Ecto neural progenitor cell (in vitro differentiated cells): ENCODE results near the gene E4F1.
"Not testable (repeated sequence)": the region's sequence is repeated elsewhere in the genome, so short reads cannot be mapped to it uniquely, and the experiment has no call there.

Experiments
- DNase-seq: peaks from one replicate; pipeline ENCODE4 v3.0.0-alpha.2; 2018; ENCODE audit warnings: low spot score

Gene E4F1

DNA sequence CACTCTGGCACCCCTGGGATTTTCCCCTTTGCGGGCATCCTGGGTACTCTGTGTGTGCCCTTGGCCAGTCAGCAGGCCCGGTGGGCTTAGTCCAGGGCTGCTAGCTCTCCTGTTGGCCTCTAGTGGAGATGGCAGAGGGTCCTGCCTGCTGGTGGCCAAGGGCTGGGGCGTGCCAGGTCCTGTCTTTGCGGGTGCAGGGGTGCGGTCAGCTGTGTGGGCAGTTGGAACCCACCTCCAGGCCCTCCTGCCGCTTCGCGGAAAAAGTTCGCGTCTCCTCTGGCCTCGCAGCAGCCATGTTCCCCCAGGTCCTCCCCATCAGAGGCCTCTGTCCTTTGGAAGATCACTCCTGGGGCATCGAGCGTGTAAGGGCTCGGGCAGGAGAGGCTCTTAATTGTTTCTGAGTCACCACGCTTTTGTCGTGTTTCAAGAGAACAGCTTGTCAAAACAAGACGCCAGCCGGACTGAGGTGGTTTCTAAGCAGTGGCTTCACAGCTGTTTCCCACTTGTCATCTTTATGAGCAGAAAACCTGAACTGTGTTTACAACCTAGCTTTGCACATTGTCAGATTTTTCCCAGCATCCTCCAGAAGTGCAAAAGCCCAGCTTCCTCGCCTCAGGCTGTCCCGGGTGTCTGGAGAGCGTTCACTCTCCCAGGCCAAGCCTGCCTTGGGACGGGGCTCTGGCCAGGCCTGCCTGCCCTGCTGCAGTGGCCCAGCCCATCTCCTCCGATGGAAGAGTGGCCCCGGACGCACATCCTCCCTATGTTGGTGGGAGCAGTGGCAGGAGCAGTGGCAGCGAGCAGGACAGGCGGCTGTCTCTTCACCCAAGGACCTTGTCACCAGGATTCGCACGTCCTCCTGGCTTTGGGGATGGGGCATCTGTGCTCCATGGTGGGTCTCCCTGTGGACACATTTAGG is 7.9 kb downstream of the E4F1 start:
- no peak for DNase-seq

DNA sequence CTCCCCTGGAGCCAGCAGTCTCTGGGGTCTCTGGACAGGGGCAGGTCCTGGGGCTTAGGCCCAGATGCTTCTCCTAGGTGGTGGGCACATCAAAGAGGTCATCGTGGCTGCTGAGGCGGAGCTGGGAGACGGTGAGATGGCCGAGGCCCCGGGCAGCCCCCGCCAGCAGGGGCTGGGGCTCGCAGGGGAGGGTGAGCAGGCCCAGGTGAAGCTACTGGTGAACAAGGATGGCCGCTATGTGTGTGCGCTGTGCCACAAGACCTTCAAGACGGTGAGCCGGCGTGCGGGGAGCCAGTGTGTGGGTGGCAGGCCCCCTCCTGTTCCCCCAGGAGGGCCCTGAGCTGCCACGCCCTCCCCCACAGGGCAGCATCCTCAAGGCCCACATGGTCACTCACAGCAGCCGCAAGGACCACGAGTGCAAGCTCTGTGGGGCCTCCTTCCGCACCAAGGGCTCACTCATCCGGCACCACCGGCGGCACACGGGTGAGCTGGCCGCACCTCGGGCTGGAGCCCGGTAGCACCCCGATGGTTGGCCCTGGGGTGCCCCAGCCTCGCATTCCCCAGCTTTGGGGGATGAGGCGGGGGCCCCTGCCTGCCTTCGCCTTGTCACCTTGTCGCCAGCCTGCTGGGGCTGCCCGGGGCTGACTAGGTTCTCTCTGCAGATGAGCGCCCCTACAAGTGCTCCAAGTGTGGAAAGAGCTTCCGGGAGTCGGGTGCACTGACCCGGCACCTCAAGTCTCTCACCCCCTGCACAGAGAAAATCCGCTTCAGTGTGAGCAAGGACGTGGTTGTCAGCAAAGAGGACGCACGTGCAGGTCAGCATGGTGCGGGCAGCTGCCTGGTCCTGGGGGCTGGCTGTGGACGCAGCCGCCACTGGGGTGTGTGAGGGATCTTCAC is 9.0 kb downstream of the E4F1 start:
- no peak for DNase-seq

GRCh38 chr16:2233046-2233775 is 9.8 kb downstream of the E4F1 start:
- no peak for DNase-seq

GRCh38 chr16:2233872-2234812 is 10.8 kb downstream of the E4F1 start:
- no peak for DNase-seq

DNA sequence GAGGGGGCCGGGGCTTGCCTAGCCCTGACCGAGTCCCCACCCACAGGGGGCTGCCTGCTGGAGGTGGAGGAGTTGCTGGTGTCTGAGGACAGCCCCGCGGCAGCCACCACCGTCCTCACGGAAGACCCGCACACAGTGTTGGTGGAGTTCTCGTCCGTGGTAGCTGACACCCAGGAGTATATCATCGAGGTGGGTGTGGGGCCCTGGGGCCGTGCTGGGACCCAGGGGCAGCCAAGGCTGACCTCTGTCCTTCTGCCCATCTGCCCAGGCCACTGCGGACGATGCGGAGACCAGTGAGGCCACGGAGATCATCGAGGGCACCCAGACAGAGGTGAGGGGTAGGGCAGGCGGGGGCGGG is 11.4 kb downstream of the E4F1 start:
- no peak for DNase-seq

- no peak for DNase-seq
Measured at GRCh38 chr16:2235234-2235651, 11.9 kb downstream of the E4F1 start.

DNA sequence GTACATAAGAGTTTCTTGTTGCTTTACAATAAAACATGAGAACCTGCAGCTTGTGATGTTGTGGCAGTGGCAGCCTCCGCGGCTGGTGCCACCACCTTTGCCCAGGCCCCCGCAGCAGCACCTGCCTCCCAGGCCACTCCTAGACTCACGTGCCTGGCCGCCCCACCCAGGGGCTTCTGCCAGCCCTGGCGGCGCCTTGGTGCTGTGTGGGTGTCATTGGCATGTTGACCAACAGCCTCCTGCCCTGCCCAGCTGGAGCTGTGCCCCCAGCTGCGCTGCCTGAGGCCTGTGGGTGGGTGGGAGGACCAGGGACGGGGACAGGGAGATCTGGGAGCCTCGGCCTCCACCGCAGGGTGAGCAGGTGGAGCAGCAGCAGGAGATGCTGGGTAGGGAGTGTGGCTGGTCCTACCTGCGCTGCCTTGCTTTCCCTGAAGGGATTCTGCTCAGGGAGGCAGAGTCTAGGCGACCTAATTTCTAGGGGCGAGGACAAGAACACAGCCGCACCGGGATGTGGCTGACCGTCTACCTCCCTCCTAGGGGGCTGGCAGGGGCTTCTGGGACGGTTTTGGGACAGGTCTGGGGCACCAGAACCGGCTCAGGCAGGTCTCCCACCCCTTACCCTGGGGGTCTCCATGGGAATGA is 12.4 kb downstream of the E4F1 start:
- DNase-seq: no peak

DNA sequence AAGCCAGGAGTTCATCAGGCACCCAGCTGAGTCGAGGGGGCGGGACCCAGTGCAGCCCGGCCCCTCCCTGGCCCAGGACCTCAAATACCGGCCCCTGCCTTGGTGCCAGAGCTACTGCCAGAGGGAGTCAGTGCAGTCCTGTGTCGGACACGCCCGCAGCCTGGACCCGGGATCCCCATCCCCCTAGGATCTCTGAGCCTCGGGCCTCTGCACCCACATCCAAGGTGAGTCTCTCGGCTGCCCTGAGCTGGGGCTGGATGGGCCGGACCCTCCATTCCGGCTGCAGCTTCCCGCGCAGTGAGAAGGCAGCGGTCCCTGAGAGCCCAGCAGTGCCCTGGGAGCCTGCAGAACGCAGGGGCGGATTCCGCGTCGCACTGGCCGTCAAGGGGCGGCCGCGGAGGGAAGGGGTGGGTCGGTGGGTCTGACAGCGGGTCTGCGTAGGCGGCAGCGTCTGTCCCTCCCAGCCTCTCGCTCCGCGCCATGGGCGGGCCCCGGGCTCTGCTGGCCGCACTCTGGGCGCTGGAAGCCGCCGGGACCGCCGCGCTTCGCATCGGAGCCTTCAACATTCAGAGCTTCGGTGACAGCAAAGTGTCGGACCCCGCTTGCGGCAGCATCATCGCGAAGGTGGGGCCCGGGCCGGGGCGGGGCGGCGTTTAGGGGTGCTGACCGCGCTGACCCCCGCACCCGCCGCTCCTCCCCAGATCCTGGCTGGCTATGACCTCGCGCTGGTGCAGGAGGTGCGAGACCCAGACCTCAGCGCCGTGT is 13.1 kb downstream of the E4F1 start, which contains the start of gene DNASE1L2:
DNASE1L2 (plus strand) TSS at position 108 of the 765 bp plus-strand sequence; CDS start at position 481, 373 bp downstream.
- DNase-seq: peak; percentile 75

GRCh38 chr16:2237102-2237482 is 13.7 kb downstream of the E4F1 start:
- DNase-seq: no peak

GRCh38 chr16:2237493-2238149 is 14.2 kb downstream of the E4F1 start:
- DNase-seq: no peak

- no peak for DNase-seq
Measured at GRCh38 chr16:2238150-2238837, 14.9 kb downstream of the E4F1 start.

DNA sequence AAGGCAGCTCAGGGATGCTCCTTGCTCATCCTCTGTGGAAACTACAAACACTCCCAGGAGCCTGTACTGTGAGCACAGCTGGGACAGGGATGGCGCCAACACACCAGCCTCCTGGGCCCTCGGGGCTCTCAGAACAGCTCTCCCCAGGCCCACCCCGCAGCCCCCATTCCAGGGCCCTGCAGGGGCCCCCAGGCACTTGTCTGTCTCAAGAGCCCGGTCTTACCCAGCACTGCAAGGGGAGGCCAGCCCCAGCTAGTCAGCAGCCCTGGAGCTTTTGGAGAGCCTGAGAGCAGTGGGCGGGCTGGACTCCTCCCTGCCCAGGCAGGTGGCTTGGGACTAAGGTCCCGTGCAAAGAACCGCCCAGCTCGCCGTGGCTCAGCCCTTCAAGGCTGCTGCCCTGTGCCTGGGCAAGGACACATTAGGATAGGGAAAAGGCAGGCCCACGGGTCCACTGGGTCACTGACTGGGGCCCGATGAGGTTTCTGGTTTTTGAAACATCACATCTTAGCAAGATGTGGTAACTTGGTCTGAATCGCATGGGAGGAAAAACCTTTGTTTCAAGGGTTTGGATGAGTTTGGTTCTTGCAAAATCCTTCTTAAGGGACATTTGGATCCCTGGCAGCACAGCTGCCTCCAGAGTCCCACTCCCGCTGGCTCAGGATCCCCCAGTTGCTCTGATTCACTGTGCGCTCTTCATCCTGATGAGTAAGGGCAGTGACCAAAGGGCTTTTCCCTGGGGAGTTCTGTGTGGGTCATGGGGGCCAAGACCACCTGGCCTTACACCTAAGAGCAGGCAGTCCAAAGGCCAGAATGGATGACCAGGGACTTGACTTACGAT is 15.7 kb downstream of the E4F1 start:
- peak; percentile 64 for DNase-seq

- DNase-seq: not testable (repeated sequence)
Measured at GRCh38 chr16:2240331-2240730, 16.9 kb downstream of the E4F1 start.

- no peak for DNase-seq
Measured at GRCh38 chr16:2242598-2242997, 19.2 kb downstream of the E4F1 start.

- no peak for DNase-seq
Measured at GRCh38 chr16:2243031-2243528, 19.7 kb downstream of the E4F1 start.

DNA sequence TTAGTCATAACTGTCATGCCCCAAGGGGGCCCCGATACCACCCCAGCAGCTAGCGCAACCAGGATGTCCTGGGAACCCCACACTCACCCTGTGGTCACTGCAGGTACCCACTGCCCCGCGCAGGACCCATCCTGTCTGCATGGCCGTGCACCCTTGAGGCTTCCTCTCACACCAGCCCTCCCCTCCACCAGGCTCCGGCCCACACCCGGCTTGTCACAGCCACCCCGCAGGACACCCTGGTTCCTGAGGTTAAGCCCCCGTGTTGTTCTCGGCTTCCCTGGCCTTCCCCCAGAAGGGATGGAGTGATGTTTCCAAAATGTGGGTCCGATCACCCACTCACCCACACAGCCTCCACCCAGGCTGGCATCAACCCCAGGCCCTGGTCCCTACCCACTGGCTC is 20.4 kb downstream of the E4F1 start:
- DNase-seq: no peak

- no peak for DNase-seq
Measured at GRCh38 chr16:2244301-2244700, 20.9 kb downstream of the E4F1 start.
